ENCODE measurements around the gene SUPT16H.

- TF ChIP-seq EP300 (IDR thresholded peaks at IDR 0.05) (no peak), POLR2AphosphoS5 (IDR thresholded peaks at IDR 0.05) (no peak)
- TF ChIP-seq, protein P1, sequence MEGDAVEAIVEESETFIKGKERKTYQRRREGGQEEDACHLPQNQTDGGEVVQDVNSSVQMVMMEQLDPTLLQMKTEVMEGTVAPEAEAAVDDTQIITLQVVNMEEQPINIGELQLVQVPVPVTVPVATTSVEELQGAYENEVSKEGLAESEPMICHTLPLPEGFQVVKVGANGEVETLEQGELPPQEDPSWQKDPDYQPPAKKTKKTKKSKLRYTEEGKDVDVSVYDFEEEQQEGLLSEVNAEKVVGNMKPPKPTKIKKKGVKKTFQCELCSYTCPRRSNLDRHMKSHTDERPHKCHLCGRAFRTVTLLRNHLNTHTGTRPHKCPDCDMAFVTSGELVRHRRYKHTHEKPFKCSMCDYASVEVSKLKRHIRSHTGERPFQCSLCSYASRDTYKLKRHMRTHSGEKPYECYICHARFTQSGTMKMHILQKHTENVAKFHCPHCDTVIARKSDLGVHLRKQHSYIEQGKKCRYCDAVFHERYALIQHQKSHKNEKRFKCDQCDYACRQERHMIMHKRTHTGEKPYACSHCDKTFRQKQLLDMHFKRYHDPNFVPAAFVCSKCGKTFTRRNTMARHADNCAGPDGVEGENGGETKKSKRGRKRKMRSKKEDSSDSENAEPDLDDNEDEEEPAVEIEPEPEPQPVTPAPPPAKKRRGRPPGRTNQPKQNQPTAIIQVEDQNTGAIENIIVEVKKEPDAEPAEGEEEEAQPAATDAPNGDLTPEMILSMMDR (IDR thresholded peaks at IDR 0.05): no peak
Observed at GRCh38 chr14:21415329-21415728, 31.5 kb upstream of the SUPT16H start.
